OCI-LY1 (cell line): ENCODE results near the gene SMARCD2.

ENCODE experiments used
- EZH2 ChIP-seq: fragments of 200-600 bp; sonication (generic), shearing (Covaris generic); IDR thresholded peaks from 2 replicates; pipeline ENCODE4 v1.8.0; 2017; ENCODE audit warnings: borderline replicate concordance, mixed run types, mild to moderate bottlenecking, antibody characterized with exemption, low read length, moderate library complexity, mixed read lengths
- TF ChIP-seq, protein P1 (sequence below): fragments of 200-600 bp; sonication (generic), shearing (Covaris generic); IDR thresholded peaks from 2 replicates; pipeline ENCODE4 v1.5.1; 2017; ENCODE audit warnings: mild to moderate bottlenecking, antibody characterized with exemption, low read length, moderate library complexity, mixed read lengths

DNA sequence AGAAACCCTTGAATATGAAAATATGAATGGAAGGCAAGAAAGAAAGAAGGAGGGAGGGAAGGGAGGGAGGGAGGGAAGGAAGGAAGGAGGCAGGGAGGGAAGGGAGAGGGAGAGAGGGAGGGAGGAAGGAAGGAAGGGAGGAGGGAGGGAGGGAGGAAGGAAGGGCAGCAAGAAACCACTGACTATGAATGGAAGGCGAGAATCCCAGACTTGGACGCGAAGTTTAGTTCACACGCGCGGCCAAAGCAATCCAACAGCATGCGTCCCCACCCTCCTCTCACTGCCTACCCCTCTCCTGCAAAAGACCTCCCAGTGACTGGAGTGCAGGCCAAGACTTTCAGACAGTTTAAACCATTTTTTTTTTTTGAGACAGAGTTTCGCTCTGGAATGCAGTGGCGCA is 7.9 kb upstream of the SMARCD2 start:
- TF ChIP-seq, protein P1, sequence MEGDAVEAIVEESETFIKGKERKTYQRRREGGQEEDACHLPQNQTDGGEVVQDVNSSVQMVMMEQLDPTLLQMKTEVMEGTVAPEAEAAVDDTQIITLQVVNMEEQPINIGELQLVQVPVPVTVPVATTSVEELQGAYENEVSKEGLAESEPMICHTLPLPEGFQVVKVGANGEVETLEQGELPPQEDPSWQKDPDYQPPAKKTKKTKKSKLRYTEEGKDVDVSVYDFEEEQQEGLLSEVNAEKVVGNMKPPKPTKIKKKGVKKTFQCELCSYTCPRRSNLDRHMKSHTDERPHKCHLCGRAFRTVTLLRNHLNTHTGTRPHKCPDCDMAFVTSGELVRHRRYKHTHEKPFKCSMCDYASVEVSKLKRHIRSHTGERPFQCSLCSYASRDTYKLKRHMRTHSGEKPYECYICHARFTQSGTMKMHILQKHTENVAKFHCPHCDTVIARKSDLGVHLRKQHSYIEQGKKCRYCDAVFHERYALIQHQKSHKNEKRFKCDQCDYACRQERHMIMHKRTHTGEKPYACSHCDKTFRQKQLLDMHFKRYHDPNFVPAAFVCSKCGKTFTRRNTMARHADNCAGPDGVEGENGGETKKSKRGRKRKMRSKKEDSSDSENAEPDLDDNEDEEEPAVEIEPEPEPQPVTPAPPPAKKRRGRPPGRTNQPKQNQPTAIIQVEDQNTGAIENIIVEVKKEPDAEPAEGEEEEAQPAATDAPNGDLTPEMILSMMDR, result no peak
- TF ChIP-seq EZH2, result no peak
